Choroid plexus epithelial cell (primary cell): ENCODE measurements around the gene MTMR12.

Source experiments
- DNase-seq: peaks from one replicate; pipeline ENCODE4 v3.0.0-alpha.2; 2010; ENCODE audit warnings: low read depth
- H3K4me3 ChIP-seq: 2 replicates; pipeline ENCODE4 v1.5.1; 2011; ENCODE audit warnings: low read depth, mild to moderate bottlenecking, control low read depth, low read length, moderate library complexity
- TF ChIP-seq, protein P1 (sequence below): conservative IDR thresholded peaks from 2 replicates; pipeline ENCODE4 v1.5.1; 2011; ENCODE audit warnings: low read depth, mild to moderate bottlenecking, control low read depth, inconsistent platforms, low read length, moderate library complexity

The MTMR12 gene

GRCh38 chr5:32193591-32193990 is 119.1 kb downstream of the MTMR12 start:
- peak; percentile 93 for DNase-seq
- H3K4me3 ChIP-seq = peak overlapping the region; percentile 35

GRCh38 chr5:32190095-32190494 is 122.6 kb downstream of the MTMR12 start:
- peak; percentile 95 for DNase-seq
- no peak overlapping the region for H3K4me3 ChIP-seq
- TF ChIP-seq, protein P1, sequence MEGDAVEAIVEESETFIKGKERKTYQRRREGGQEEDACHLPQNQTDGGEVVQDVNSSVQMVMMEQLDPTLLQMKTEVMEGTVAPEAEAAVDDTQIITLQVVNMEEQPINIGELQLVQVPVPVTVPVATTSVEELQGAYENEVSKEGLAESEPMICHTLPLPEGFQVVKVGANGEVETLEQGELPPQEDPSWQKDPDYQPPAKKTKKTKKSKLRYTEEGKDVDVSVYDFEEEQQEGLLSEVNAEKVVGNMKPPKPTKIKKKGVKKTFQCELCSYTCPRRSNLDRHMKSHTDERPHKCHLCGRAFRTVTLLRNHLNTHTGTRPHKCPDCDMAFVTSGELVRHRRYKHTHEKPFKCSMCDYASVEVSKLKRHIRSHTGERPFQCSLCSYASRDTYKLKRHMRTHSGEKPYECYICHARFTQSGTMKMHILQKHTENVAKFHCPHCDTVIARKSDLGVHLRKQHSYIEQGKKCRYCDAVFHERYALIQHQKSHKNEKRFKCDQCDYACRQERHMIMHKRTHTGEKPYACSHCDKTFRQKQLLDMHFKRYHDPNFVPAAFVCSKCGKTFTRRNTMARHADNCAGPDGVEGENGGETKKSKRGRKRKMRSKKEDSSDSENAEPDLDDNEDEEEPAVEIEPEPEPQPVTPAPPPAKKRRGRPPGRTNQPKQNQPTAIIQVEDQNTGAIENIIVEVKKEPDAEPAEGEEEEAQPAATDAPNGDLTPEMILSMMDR = no peak

More at GRCh38 chr5:32193591-32193990, 119.1 kb downstream of the MTMR12 start:
- TF ChIP-seq, protein P1 = no peak

GRCh38 chr5:32187675-32188074 is 125.1 kb downstream of the MTMR12 start:
- no peak for DNase-seq
- no peak overlapping the region for H3K4me3 ChIP-seq
- TF ChIP-seq, protein P1 = no peak

GRCh38 chr5:32182463-32183063 is 130.2 kb downstream of the MTMR12 start:
- TF ChIP-seq, protein P1 = no peak
- no peak overlapping the region for H3K4me3 ChIP-seq
- DNase-seq = no peak
